Measurements from ENCODE around the gene CFAP61.

The CFAP61 gene

GRCh38 chr20:20331817-20332216 is 279.5 kb downstream of the CFAP61 start:
- TF ChIP-seq CTCF (conservative IDR thresholded peaks at IDR 0.05; ENCODE audit: low read depth, low read length) = no peak
- Histone ChIP-seq H3K4me2 (no peak overlapping the region), H3K4me1 (ENCODE audit: low read depth, poor library complexity, severe bottlenecking) (peaks cover 20% of the 10 kb centered on the region), H2AFZ (ENCODE audit: low read depth) (no peak overlapping the region), H3K4me3 (IDR thresholded peaks at IDR 0.05; ENCODE audit: insufficient read depth, low read depth, low read length) (no peak overlapping the region), H3K9ac (no peak overlapping the region), H4K20me1 (ENCODE audit: insufficient read depth) (no peaks in the 10 kb centered on the region), H3K79me2 (ENCODE audit: insufficient read depth, low read depth) (no peaks in the 10 kb centered on the region), H3K27me3 (ENCODE audit: insufficient read depth, low read depth) (no peaks in the 10 kb centered on the region), H3K36me3 (ENCODE audit: insufficient read depth) (no peaks in the 10 kb centered on the region), H3K27ac (no peak overlapping the region)

DNA sequence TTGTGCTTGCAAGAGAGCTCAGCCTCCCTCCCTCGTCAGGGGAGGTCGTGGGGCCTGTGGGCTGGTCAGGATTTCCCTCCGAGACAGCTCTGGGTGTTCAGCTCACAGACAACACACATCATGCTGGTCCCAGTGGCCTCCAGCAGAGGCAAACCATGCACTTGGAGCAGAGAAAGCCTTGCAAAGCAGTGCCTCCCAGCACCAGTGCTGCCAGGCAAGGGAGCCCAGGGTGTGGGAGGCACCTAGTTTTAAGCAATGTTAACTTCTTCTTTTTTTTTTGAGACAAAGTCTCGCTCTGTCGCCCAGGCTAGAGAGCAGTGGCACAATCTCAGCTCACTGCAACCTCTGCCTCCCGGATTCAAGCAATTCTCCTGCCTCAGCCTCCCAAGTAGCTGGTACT is 281.5 kb downstream of the CFAP61 start:
- peak overlapping the region; percentile 13; the same call in 1 of the 2 replicates for H3K27ac ChIP-seq
- H3K36me3 ChIP-seq (ENCODE audit: insufficient read depth) = no peaks in the 10 kb centered on the region
- H4K20me1 ChIP-seq (ENCODE audit: insufficient read depth) = no peaks in the 10 kb centered on the region
- no peaks in the 10 kb centered on the region for H3K27me3 ChIP-seq (ENCODE audit: insufficient read depth, low read depth)
- TF ChIP-seq CTCF (conservative IDR thresholded peaks at IDR 0.05; ENCODE audit: low read depth, low read length) = no peak
- H3K9ac ChIP-seq = no peak overlapping the region
- peak overlapping the region; percentile 33; the same call in 1 of the 2 replicates for H2AFZ ChIP-seq (ENCODE audit: low read depth)
- H3K4me1 ChIP-seq (ENCODE audit: low read depth, poor library complexity, severe bottlenecking) = peaks cover 20% of the 10 kb centered on the region
- H3K79me2 ChIP-seq (ENCODE audit: insufficient read depth, low read depth) = no peaks in the 10 kb centered on the region
- H3K4me2 ChIP-seq = peak overlapping the region; percentile 31; the same call in 1 of the 2 replicates
- no peak overlapping the region for H3K4me3 ChIP-seq (IDR thresholded peaks at IDR 0.05; ENCODE audit: insufficient read depth, low read depth, low read length)

DNA sequence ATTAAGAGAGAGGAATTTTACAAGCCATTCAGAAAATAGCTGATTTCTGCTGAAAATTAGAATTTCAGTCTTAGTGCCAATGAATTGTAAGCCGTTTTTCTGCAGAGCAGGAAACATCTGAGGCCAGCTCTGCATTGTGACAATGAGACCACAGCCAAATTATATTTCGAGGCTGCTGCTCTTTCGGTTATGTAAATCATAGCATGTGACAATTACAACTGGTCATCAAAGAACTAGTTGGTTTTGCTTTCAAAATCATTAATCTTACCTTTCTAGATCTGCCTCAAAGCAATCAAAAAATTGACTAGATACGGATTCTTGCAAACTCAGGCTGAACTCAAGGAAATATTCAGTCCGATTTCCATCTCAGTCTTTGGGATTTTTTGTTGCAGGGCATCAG is 282.2 kb downstream of the CFAP61 start:
- H3K9ac ChIP-seq = no peak overlapping the region
- H3K27ac ChIP-seq = peak overlapping the region; percentile 13; the same call in 1 of the 2 replicates
- no peaks in the 10 kb centered on the region for H3K79me2 ChIP-seq (ENCODE audit: insufficient read depth, low read depth)
- TF ChIP-seq CTCF (conservative IDR thresholded peaks at IDR 0.05; ENCODE audit: low read depth, low read length) = no peak
- H3K27me3 ChIP-seq (ENCODE audit: insufficient read depth, low read depth) = no peaks in the 10 kb centered on the region
- H2AFZ ChIP-seq (ENCODE audit: low read depth) = peak overlapping the region; percentile 33; the same call in 1 of the 2 replicates
- H3K4me2 ChIP-seq = peak overlapping the region; percentile 31
- no peaks in the 10 kb centered on the region for H3K36me3 ChIP-seq (ENCODE audit: insufficient read depth)
- H3K4me1 ChIP-seq (ENCODE audit: low read depth, poor library complexity, severe bottlenecking) = peaks cover 20% of the 10 kb centered on the region
- no peaks in the 10 kb centered on the region for H4K20me1 ChIP-seq (ENCODE audit: insufficient read depth)
- H3K4me3 ChIP-seq (IDR thresholded peaks at IDR 0.05; ENCODE audit: insufficient read depth, low read depth, low read length) = no peak overlapping the region

GRCh38 chr20:20338133-20338730 is 285.9 kb downstream of the CFAP61 start:
- Histone ChIP-seq H3K4me2 (no peak overlapping the region), H3K9ac (no peak overlapping the region), H3K27me3 (ENCODE audit: insufficient read depth, low read depth) (no peaks in the 10 kb centered on the region), H3K79me2 (ENCODE audit: insufficient read depth, low read depth) (no peaks in the 10 kb centered on the region), H3K4me3 (IDR thresholded peaks at IDR 0.05; ENCODE audit: insufficient read depth, low read depth, low read length) (no peak overlapping the region), H4K20me1 (ENCODE audit: insufficient read depth) (no peaks in the 10 kb centered on the region), H2AFZ (ENCODE audit: low read depth) (no peak overlapping the region), H3K36me3 (ENCODE audit: insufficient read depth) (no peaks in the 10 kb centered on the region), H3K4me1 (ENCODE audit: low read depth, poor library complexity, severe bottlenecking) (peaks cover 20% of the 10 kb centered on the region), H3K27ac (no peak overlapping the region)
- no peak for TF ChIP-seq CTCF (conservative IDR thresholded peaks at IDR 0.05; ENCODE audit: low read depth, low read length)

Data from KMS-11 (cell line).